Subcutaneous adipose tissue (tissue), 4 donors: Measurements from ENCODE around the gene HSPB7. TPM values are rescaled to one million over a fixed set of nuclear protein-coding genes. Genes with fewer than 3 reads are reported as not detected.

Experiments used
- CTCF ChIP-seq: fragments of 450-650 bp; IDR thresholded peaks from one replicate; pipeline ENCODE4 v1.5.1; 2016; ENCODE audit warnings: low read depth, mild to moderate bottlenecking, control low read depth, antibody characterized with exemption, moderate library complexity
- total RNA-seq, 4 donors: library from RNA; depleted of rRNA; stranded (reverse); fragments of >200 nt; gene quantifications; one replicate each; pipeline ENCODE4 v1.1.0, GENCODE V29; 2016

The HSPB7 gene
- total RNA-seq, 4 donors from 2014 or later, result 32.3 to 429 (median 122) TPM

DNA sequence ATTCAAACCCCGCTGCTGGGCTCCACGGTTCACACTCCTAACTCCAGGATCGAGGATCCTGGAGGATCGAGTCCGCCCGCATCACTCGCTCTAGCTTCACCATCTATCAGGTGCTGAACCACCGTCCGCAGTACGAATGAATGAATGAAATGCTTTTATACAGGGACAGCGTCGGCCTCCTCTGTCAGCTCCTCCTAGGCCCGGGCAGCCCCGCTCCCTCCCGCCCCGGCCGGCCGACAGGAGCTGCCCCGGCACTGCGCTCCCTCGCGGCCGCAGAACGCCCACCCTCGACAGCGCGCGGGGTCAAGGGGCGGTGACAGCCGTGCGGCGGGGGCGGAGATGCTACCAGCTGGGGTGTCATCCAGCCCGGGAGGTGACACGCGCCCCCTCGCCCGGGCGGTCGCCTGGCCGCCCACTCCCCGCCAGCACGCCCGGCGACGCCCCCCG is 42.5 kb downstream of the HSPB7 start:
- no peak for TF ChIP-seq CTCF

DNA sequence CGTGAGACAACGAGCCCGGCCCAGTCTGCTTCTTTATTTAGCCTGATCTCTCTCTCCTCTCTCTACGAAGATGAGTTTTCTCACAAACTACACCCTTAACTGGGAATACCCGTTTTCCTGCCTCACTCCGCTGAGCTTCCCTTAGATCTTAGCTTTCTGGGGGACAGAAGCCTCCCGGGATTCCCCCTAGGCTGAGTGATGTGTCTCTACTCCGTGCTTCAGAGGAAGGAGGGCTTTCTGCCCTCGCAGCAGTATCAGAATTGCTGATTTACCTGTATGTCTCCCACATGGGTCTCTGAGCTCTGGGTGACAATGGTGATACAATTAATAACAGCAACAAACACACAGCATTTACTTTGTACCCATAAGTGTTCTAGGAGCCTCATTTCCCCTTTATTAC is 43.0 kb downstream of the HSPB7 start:
- no peak for TF ChIP-seq CTCF

- no peak for TF ChIP-seq CTCF
These were observed 44.1 kb downstream of the HSPB7 start for GRCh38 chr1:15973772-15974171.

GRCh38 chr1:15972409-15972808 is 45.4 kb downstream of the HSPB7 start:
- no peak for TF ChIP-seq CTCF

GRCh38 chr1:15970911-15971310 is 46.9 kb downstream of the HSPB7 start:
- no peak for TF ChIP-seq CTCF

- no peak for TF ChIP-seq CTCF
These were observed 48.4 kb downstream of the HSPB7 start for GRCh38 chr1:15969321-15969880.

DNA sequence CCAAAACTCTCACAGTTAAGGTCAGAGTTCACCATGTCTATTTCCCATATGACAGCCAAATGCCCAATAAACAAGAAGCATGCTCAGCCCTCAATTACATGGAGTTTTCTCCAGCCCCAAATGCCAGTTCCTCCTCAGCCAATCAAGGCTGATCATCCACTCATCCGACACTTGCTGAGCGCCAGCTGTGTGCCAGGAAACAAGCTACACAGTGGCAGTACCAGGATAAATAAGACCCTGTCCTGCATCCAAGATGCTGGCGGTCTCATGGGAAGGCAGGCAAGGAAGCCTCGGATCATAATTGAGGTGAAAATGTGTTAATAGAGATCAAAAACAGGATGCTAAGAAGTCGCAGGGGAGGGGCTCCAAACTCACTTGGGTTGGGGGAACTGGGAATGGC is 49.7 kb downstream of the HSPB7 start:
- TF ChIP-seq CTCF, result no peak
